Activated CD4-positive, alpha-beta memory T cell treated with anti-CD3 and anti-CD28 coated beads for 36 hours (primary cell): ENCODE data around the gene APCDD1L. TPM values are rescaled to one million over a fixed set of nuclear protein-coding genes. Genes with fewer than 3 reads are reported as not detected.

Source experiments
- CTCF ChIA-PET: fragments of 350-600 bp; sonication (Branson Sonifier 250); formaldehyde crosslinking; loops from one replicate; lab custom pipeline; 2021; ENCODE audit warnings: antibody characterized with exemption, inconsistent platforms; lab: Charles Lee
- POLR2A ChIA-PET: fragments of 350-600 bp; sonication (Branson Sonifier 250); formaldehyde crosslinking; loops from one replicate; lab custom pipeline; 2021; ENCODE audit warnings: antibody characterized with exemption; lab: Charles Lee
- DNase-seq: peaks from one replicate; pipeline ENCODE4 v3.0.0-alpha.2; 2020
- H3K27ac Mint-ChIP-seq: one replicate; pipeline ENCODE4 v1.8.0; 2021; ENCODE audit warnings: mixed read lengths
- H3K27me3 Mint-ChIP-seq: one replicate; pipeline ENCODE4 v1.8.0; 2021; ENCODE audit warnings: mixed read lengths
- H3K36me3 Mint-ChIP-seq: one replicate; pipeline ENCODE4 v1.8.0; 2021; ENCODE audit warnings: mixed read lengths
- H3K4me1 Mint-ChIP-seq: one replicate; pipeline ENCODE4 v1.8.0; 2021; ENCODE audit warnings: low read depth, mixed read lengths
- H3K4me3 Mint-ChIP-seq: one replicate; pipeline ENCODE4 v1.8.0; 2021; ENCODE audit warnings: mild to moderate bottlenecking, mixed read lengths
- H3K9me3 Mint-ChIP-seq: one replicate; pipeline ENCODE4 v1.8.0; 2021; ENCODE audit warnings: mixed read lengths
- intact Hi-C: fragments of 100-400 bp; cut with micrococcal nuclease; formaldehyde crosslinking; loops from one replicate; pipeline ENCODE4 v1.15.1; 2023
- total RNA-seq, 2 experiments: library from RNA; stranded (reverse); gene quantifications; one replicate each; pipeline ENCODE4 v1.2.3, GENCODE V29; 2021

APCDD1L gene
- total RNA-seq, 2 experiments from 2014 or later = not detected

GRCh38 chr20:58463256-58463655, 51.9 kb downstream of the APCDD1L start:
- no peaks in the 10 kb centered on the region for H3K9me3 Mint-ChIP-seq
- ChIA-PET POLR2A (no interaction called here), CTCF (interaction anchor here (0.7 kb wide), 1 partner anchor 645 kb away, joined by 3 read pairs; no protein-coding TSS in a partner anchor)
- no peak for DNase-seq
- no peaks in the 10 kb centered on the region for H3K4me1 Mint-ChIP-seq
- H3K27me3 Mint-ChIP-seq = no peaks in the 10 kb centered on the region
- H3K27ac Mint-ChIP-seq = no peak overlapping the region
- no peaks in the 10 kb centered on the region for H3K36me3 Mint-ChIP-seq
- intact Hi-C loops = no loop called here
- no peak overlapping the region for H3K4me3 Mint-ChIP-seq

DNA sequence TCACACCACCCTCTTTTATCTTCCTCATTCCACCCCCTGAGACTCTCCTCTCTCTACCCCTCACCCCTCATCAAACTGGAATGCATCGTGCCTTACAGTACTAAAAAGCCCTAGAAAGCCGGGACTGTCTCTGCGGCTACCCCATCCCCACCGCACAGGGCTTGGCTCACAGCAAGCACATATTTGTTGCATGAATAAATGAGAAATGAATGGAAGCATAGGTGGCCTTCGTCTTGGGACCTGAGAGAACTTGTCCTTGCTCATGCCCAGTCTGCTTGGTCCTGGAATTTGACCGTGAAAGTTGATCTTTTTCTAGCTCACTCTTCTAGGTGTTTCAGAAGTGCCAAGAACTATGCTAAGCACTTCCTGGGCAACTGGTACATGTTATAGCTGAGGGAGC, 53.3 kb downstream of the APCDD1L start:
- no peaks in the 10 kb centered on the region for H3K9me3 Mint-ChIP-seq
- CTCF ChIA-PET = no interaction called here
- no peak overlapping the region for H3K27ac Mint-ChIP-seq
- H3K4me3 Mint-ChIP-seq = no peak overlapping the region
- no peak for DNase-seq
- H3K27me3 Mint-ChIP-seq = no peaks in the 10 kb centered on the region
- H3K4me1 Mint-ChIP-seq = no peaks in the 10 kb centered on the region
- intact Hi-C loops = no loop called here
- peaks cover 1% of the 10 kb centered on the region for H3K36me3 Mint-ChIP-seq
- POLR2A ChIA-PET = no interaction called here

GRCh38 chr20:58461104-58461503, 54.1 kb downstream of the APCDD1L start:
- intact Hi-C loops = no loop called here
- no peak for DNase-seq
- Mint-ChIP-seq H3K27ac (no peak overlapping the region), H3K27me3 (no peaks in the 10 kb centered on the region), H3K36me3 (peaks cover 2% of the 10 kb centered on the region), H3K4me1 (no peaks in the 10 kb centered on the region), H3K4me3 (no peak overlapping the region), H3K9me3 (no peaks in the 10 kb centered on the region)
- POLR2A ChIA-PET = no interaction called here
- CTCF ChIA-PET = no interaction called here

- ChIA-PET POLR2A (no interaction called here), CTCF (no interaction called here)
- no peak overlapping the region for H3K27ac Mint-ChIP-seq
- H3K9me3 Mint-ChIP-seq = peaks cover 5% of the 10 kb centered on the region
- peaks cover 7% of the 10 kb centered on the region for H3K36me3 Mint-ChIP-seq
- intact Hi-C loops = no loop called here
- no peak overlapping the region for H3K4me3 Mint-ChIP-seq
- no peak for DNase-seq
- no peaks in the 10 kb centered on the region for H3K4me1 Mint-ChIP-seq
- H3K27me3 Mint-ChIP-seq = no peaks in the 10 kb centered on the region
These were observed 56.0 kb downstream of the APCDD1L start for GRCh38 chr20:58459058-58459750.

DNA sequence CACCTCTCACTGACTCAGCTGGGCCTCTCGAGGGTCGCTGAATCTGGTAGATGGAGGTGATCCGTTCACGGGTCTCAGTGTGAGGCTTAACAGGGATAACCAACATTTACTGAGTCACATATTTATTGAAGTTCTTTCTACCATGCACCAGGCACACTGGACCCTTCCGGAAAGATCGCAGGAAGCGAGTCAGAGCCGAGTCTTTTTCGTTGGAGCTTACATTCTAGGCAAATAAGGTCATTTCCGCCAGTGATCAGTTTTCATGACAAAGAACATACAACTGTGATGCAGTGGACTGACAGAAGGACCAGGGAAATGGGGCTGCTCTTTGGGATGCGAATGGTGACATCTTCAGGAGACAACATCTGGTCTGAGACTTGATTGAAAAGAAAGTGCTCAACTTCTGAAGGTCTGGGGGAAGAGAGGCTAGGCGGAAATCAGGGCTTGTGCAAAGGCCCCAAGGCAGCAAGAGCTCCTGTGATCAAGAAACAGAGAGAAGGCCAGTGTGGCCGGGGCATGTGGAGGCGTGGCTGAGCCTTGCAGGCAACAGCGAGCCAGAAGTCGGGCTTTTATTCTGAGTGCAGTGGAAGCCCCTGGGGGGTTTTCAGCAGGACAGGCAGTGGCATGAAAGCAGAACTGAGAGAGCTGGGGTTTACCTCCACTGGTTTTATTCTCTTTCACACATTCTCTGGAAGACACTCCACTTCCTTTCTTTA, 56.7 kb downstream of the APCDD1L start:
- intact Hi-C loops = no loop called here
- ChIA-PET POLR2A (no interaction called here), CTCF (no interaction called here)
- no peak for DNase-seq
- Mint-ChIP-seq H3K27ac (no peak overlapping the region), H3K9me3 (peaks cover 9% of the 10 kb centered on the region), H3K36me3 (peaks cover 11% of the 10 kb centered on the region), H3K27me3 (no peaks in the 10 kb centered on the region), H3K4me3 (no peak overlapping the region), H3K4me1 (no peaks in the 10 kb centered on the region)

- intact Hi-C loops = no loop called here
- Mint-ChIP-seq H3K27ac (no peak overlapping the region), H3K27me3 (no peaks in the 10 kb centered on the region), H3K4me3 (no peak overlapping the region), H3K9me3 (peaks cover 9% of the 10 kb centered on the region), H3K36me3 (peaks cover 16% of the 10 kb centered on the region), H3K4me1 (no peaks in the 10 kb centered on the region)
- ChIA-PET POLR2A (no interaction called here), CTCF (interaction anchor here (0.6 kb wide), 1 partner anchor 114 kb away, joined by 3 read pairs; no protein-coding TSS in a partner anchor)
- no peak for DNase-seq
These were observed 58.0 kb downstream of the APCDD1L start for GRCh38 chr20:58457083-58457695.

- Mint-ChIP-seq H3K27me3 (no peaks in the 10 kb centered on the region), H3K27ac (no peak overlapping the region), H3K9me3 (peaks cover 9% of the 10 kb centered on the region), H3K36me3 (peaks cover 30% of the 10 kb centered on the region), H3K4me3 (no peak overlapping the region), H3K4me1 (peaks cover 2% of the 10 kb centered on the region)
- ChIA-PET POLR2A (interaction anchor here (0.6 kb wide), 1 partner anchor 120 kb away, joined by 3 read pairs; no protein-coding TSS in a partner anchor), CTCF (interaction anchor here (0.6 kb wide), 1 partner anchor 187 kb away, joined by 3 read pairs; no protein-coding TSS in a partner anchor)
- intact Hi-C loops = no loop called here
- DNase-seq = no peak
These were observed 60.7 kb downstream of the APCDD1L start for GRCh38 chr20:58454460-58454859.

- H3K4me1 Mint-ChIP-seq = peaks cover 2% of the 10 kb centered on the region
- peaks cover 37% of the 10 kb centered on the region for H3K36me3 Mint-ChIP-seq
- H3K9me3 Mint-ChIP-seq = peaks cover 9% of the 10 kb centered on the region
- no peaks in the 10 kb centered on the region for H3K27me3 Mint-ChIP-seq
- no peak for DNase-seq
- CTCF ChIA-PET = no interaction called here
- no peak overlapping the region for H3K4me3 Mint-ChIP-seq
- intact Hi-C loops = no loop called here
- POLR2A ChIA-PET = no interaction called here
- H3K27ac Mint-ChIP-seq = no peak overlapping the region
These were observed 61.8 kb downstream of the APCDD1L start for GRCh38 chr20:58453391-58453790.

DNA sequence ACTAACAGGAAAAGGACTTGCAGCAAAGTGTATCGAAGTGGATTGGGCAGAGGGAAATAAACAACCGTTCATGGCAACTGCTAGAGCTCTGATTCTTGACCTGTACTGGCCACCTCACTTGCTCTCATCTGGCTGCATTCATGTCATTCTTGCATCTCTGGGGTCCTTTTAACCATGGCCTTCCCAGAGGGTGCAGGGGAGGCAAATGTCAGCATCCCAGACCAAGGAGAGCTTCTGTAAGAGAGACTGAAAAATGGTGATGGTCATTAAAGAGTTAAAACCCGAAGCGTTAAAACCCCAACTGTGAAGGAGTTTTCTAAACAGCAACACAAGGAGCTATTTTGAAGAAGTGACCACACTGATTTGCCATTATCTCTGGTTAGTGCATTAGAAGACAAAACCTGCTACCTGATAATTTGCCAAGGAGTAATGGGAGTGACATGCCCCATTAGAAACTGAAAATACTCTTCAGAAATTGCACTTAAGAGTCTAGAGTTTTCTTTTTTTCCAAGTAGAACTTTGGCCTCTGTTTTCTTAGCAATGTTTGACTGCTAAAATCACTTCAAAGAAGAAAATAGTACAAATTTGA, 62.4 kb downstream of the APCDD1L start:
- CTCF ChIA-PET = no interaction called here
- no peak overlapping the region for H3K4me3 Mint-ChIP-seq
- DNase-seq = no peak
- H3K27ac Mint-ChIP-seq = no peak overlapping the region
- H3K36me3 Mint-ChIP-seq = peaks cover 42% of the 10 kb centered on the region
- H3K9me3 Mint-ChIP-seq = peaks cover 9% of the 10 kb centered on the region
- intact Hi-C loops = no loop called here
- no peaks in the 10 kb centered on the region for H3K27me3 Mint-ChIP-seq
- H3K4me1 Mint-ChIP-seq = peaks cover 2% of the 10 kb centered on the region
- POLR2A ChIA-PET = no interaction called here

- intact Hi-C loops = no loop called here
- no peak overlapping the region for H3K27ac Mint-ChIP-seq
- no peak for DNase-seq
- no peak overlapping the region for H3K4me3 Mint-ChIP-seq
- peaks cover 51% of the 10 kb centered on the region for H3K36me3 Mint-ChIP-seq
- peaks cover 2% of the 10 kb centered on the region for H3K4me1 Mint-ChIP-seq
- H3K9me3 Mint-ChIP-seq = peaks cover 9% of the 10 kb centered on the region
- POLR2A ChIA-PET = no interaction called here
- H3K27me3 Mint-ChIP-seq = no peaks in the 10 kb centered on the region
- CTCF ChIA-PET = no interaction called here
These were observed 64.9 kb downstream of the APCDD1L start for GRCh38 chr20:58450254-58450653.

DNA sequence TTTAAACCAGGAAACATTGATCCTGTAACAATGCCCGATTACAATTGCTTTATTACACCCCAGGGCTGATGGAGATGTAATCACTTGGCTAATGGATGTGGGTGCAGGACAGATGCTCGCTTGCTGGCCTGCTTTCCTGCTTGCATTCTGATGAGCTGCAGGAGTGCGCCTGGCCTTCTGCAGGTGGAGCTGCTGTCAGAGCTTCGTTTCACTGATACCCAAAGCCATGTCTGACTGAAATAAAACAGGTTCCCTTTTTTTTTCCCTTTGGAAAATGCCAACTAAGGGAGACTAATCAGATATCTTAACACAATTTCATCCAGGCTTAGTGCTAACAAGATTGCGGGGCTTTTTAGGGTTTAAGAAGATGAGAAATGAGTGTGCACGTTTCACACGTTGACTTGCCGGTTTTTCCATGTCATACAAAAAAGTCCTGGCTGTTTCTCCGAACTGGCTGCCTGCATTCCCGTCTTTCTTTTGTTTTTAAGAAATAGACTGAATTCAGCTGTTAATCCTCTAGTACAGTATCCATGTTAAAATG, 65.4 kb downstream of the APCDD1L start:
- intact Hi-C loops = no loop called here
- Mint-ChIP-seq H3K9me3 (peaks cover 8% of the 10 kb centered on the region), H3K4me1 (peaks cover 2% of the 10 kb centered on the region), H3K36me3 (peaks cover 56% of the 10 kb centered on the region), H3K27me3 (no peaks in the 10 kb centered on the region), H3K27ac (no peak overlapping the region), H3K4me3 (no peak overlapping the region)
- ChIA-PET CTCF (no interaction called here), POLR2A (no interaction called here)
- no peak for DNase-seq

- intact Hi-C loops = no loop called here
- DNase-seq = no peak
- CTCF ChIA-PET = interaction anchor here (1.9 kb wide), 1 partner anchor 211 kb away, joined by 6 read pairs; no protein-coding TSS in a partner anchor
- peaks cover 2% of the 10 kb centered on the region for H3K4me1 Mint-ChIP-seq
- POLR2A ChIA-PET = no interaction called here
- H3K36me3 Mint-ChIP-seq = peaks cover 56% of the 10 kb centered on the region
- H3K9me3 Mint-ChIP-seq = peaks cover 2% of the 10 kb centered on the region
- no peak overlapping the region for H3K4me3 Mint-ChIP-seq
- no peaks in the 10 kb centered on the region for H3K27me3 Mint-ChIP-seq
- H3K27ac Mint-ChIP-seq = no peak overlapping the region
These were observed 66.2 kb downstream of the APCDD1L start for GRCh38 chr20:58448958-58449357.
